Measurements from ENCODE around the gene NPTX1.

The NPTX1 gene

DNA sequence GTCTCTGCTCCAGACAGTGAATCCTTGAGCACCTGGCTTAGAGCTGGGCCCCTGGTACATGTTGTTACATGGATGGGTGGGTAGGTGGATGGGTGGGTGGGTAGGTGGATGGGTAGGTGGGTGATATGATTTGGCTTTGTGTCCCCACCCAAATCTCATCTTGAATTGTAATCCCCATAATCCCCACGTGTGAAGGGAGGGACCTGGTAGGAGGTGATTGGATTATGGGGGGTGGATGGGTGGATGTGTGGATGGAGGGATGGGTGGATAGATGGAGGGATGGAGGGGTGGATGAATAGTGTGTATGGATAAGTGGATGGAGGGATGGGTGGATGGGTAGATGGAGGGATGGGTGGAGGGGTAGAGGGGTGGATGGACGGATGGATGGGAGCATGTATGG is 26.6 kb upstream of the NPTX1 start:
- no peak overlapping the region for H3K4me3 ChIP-seq (ENCODE audit: insufficient read depth in 1 of 2, low read depth in 1 of 2, low read length in 2 of 2)
- H2BK5ac ChIP-seq (ENCODE audit: low read depth, low read length, poor library complexity, severe bottlenecking), result no peak overlapping the region
- H3K4ac ChIP-seq (ENCODE audit: low read depth in 1 of 2, low read length in 2 of 2), result no peak overlapping the region
- no peak overlapping the region for H3K23ac ChIP-seq (ENCODE audit: low read length in 2 of 2)
- DNase-seq, result no peak
- no peak overlapping the region for H3K18ac ChIP-seq (ENCODE audit: low read depth in 1 of 2, low read length in 2 of 2)
- H2BK12ac ChIP-seq (ENCODE audit: low read length in 2 of 2), result no peak overlapping the region
- H3K9me3 ChIP-seq (ENCODE audit: control insufficient read depth, low read length), result no peaks in the 10 kb centered on the region
- H2AFZ ChIP-seq (ENCODE audit: low read depth, low read length), result no peak overlapping the region
- H3K27me3 ChIP-seq (ENCODE audit: control insufficient read depth in 1 of 2, insufficient read depth in 1 of 2, low read length in 2 of 2), result peaks cover 6 to 17% of the 10 kb centered on the region in 2 experiments
- H3K79me1 ChIP-seq (replicated peaks; ENCODE audit: low read length, poor library complexity, severe bottlenecking), result no peaks in the 10 kb centered on the region
- H2BK15ac ChIP-seq (ENCODE audit: low read depth, poor library complexity, severe bottlenecking), result no peak overlapping the region
- no peak overlapping the region for H3K4me2 ChIP-seq (ENCODE audit: low read length, poor library complexity, severe bottlenecking)
- 59% methylated on average over 2 of the region's 2 CpGs for WGBS
- no peak overlapping the region for H3K14ac ChIP-seq (ENCODE audit: low read length in 2 of 2)
- H3K36me3 ChIP-seq (ENCODE audit: control insufficient read depth in 1 of 2, insufficient read depth in 2 of 2, low read depth in 1 of 2, low read length in 2 of 2), result no peaks in the 10 kb centered on the region
- no peak overlapping the region for H3K9ac ChIP-seq (ENCODE audit: low read length)
- H4K91ac ChIP-seq (ENCODE audit: low read length), result no peak overlapping the region
- H2BK120ac ChIP-seq (ENCODE audit: low read depth, low read length), result no peak overlapping the region
- H3K4me1 ChIP-seq (ENCODE audit: control insufficient read depth, insufficient read depth, low read depth, low read length), result peaks cover 13% of the 10 kb centered on the region
- H3K27ac ChIP-seq (ENCODE audit: low read length, poor library complexity, severe bottlenecking), result no peak overlapping the region
- H2AK5ac ChIP-seq (ENCODE audit: low read length, severe bottlenecking), result no peak overlapping the region
- H4K8ac ChIP-seq (ENCODE audit: low read length), result no peak overlapping the region

DNA sequence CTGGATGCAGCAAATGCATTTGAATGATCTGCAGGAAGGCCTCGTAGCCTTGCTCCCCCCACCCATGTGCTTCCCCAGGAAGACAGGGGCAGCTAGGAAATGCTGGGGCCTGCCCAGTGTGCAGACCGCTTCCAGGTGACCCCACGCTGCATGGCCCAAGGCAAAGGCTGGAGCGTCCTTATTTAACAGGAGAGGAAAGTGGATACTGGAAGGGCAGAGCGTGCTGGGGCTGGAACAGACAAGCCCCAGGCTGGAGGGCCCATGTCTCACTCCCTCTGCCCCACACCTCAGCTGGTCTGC is 26.1 kb upstream of the NPTX1 start:
- WGBS, result 77% methylated on average over 2 of the region's 5 CpGs
- H2AFZ ChIP-seq (ENCODE audit: low read depth, low read length), result no peak overlapping the region
- no peak overlapping the region for H2BK12ac ChIP-seq (ENCODE audit: low read length in 2 of 2)
- H3K4me3 ChIP-seq (ENCODE audit: insufficient read depth in 1 of 2, low read depth in 1 of 2, low read length in 2 of 2), result no peak overlapping the region
- no peak overlapping the region for H2BK5ac ChIP-seq (ENCODE audit: low read depth, low read length, poor library complexity, severe bottlenecking)
- H3K4me1 ChIP-seq (ENCODE audit: control insufficient read depth, insufficient read depth, low read depth, low read length), result peaks cover 15% of the 10 kb centered on the region
- H2AK5ac ChIP-seq (ENCODE audit: low read length, severe bottlenecking), result no peak overlapping the region
- no peaks in the 10 kb centered on the region for H3K9me3 ChIP-seq (ENCODE audit: control insufficient read depth, low read length)
- H3K23ac ChIP-seq (ENCODE audit: low read length in 2 of 2), result no peak overlapping the region
- no peak overlapping the region for H3K4ac ChIP-seq (ENCODE audit: low read depth in 1 of 2, low read length in 2 of 2)
- no peak overlapping the region for H3K27ac ChIP-seq (ENCODE audit: low read length, poor library complexity, severe bottlenecking)
- no peak overlapping the region for H2BK120ac ChIP-seq (ENCODE audit: low read depth, low read length)
- H4K8ac ChIP-seq (ENCODE audit: low read length), result no peak overlapping the region
- no peak overlapping the region for H3K9ac ChIP-seq (ENCODE audit: low read length)
- H3K36me3 ChIP-seq (ENCODE audit: control insufficient read depth in 1 of 2, insufficient read depth in 2 of 2, low read depth in 1 of 2, low read length in 2 of 2), result no peaks in the 10 kb centered on the region
- H3K27me3 ChIP-seq (ENCODE audit: control insufficient read depth in 1 of 2, insufficient read depth in 1 of 2, low read length in 2 of 2), result peaks cover 9 to 22% of the 10 kb centered on the region in 2 experiments
- no peak overlapping the region for H4K91ac ChIP-seq (ENCODE audit: low read length)
- no peak overlapping the region for H2BK15ac ChIP-seq (ENCODE audit: low read depth, poor library complexity, severe bottlenecking)
- DNase-seq, result no peak
- H3K14ac ChIP-seq (ENCODE audit: low read length in 2 of 2), result no peak overlapping the region
- no peak overlapping the region for H3K4me2 ChIP-seq (ENCODE audit: low read length, poor library complexity, severe bottlenecking)
- H3K18ac ChIP-seq (ENCODE audit: low read depth in 1 of 2, low read length in 2 of 2), result no peak overlapping the region
- no peaks in the 10 kb centered on the region for H3K79me1 ChIP-seq (replicated peaks; ENCODE audit: low read length, poor library complexity, severe bottlenecking)

DNA sequence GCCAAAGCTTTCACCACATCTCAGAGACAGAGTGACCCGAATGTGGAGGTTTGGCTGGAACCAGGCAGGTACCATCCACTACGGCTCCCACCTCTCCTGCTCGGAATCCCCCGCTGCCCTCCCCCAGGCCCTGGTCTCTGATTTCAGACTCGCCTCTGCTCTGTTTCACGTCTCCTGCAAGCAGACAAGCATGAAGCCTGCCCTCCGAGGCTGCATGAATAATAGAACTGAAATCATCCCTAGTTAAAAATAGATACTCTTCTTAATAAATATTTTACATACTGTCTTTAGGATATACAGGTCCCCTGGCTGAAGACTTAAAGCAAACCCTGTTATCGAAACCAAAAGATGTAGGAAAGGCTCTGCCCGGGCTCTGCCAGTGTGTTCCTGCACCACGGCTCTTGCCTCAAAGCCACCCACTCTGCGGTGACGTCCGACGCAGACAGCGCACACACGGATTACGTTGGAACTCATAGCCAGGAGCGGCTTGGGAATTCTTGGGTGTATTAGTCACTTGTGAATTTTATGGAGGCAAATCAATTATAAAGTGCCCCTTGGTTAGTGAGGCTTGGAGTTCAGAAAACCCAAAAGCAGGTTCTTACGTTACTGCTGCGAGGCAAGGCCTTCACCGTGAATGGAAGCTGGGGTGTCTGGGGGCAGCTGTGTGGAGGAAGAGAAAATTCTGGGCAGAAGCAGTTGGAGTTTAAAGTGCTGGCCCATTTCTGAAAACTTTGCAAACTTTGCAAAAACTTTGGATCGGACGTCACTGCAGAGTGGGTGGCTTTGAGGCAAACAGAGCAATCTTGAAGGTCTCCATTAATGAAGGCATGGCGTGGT is 25.6 kb upstream of the NPTX1 start:
- H3K27me3 ChIP-seq (ENCODE audit: control insufficient read depth in 1 of 2, insufficient read depth in 1 of 2, low read length in 2 of 2), result peaks cover 9 to 28% of the 10 kb centered on the region in 2 experiments
- no peak overlapping the region for H2BK15ac ChIP-seq (ENCODE audit: low read depth, poor library complexity, severe bottlenecking)
- H3K4me3 ChIP-seq (ENCODE audit: insufficient read depth in 1 of 2, low read depth in 1 of 2, low read length in 2 of 2), result no peak overlapping the region
- no peak overlapping the region for H4K8ac ChIP-seq (ENCODE audit: low read length)
- H3K9ac ChIP-seq (ENCODE audit: low read length), result no peak overlapping the region
- H3K4ac ChIP-seq (ENCODE audit: low read depth in 1 of 2, low read length in 2 of 2), result no peak overlapping the region
- no peak overlapping the region for H2AK5ac ChIP-seq (ENCODE audit: low read length, severe bottlenecking)
- no peak overlapping the region for H3K14ac ChIP-seq (ENCODE audit: low read length in 2 of 2)
- H2BK12ac ChIP-seq (ENCODE audit: low read length in 2 of 2), result no peak overlapping the region
- H3K27ac ChIP-seq (ENCODE audit: low read length, poor library complexity, severe bottlenecking), result no peak overlapping the region
- no peaks in the 10 kb centered on the region for H3K9me3 ChIP-seq (ENCODE audit: control insufficient read depth, low read length)
- H3K23ac ChIP-seq (ENCODE audit: low read length in 2 of 2), result no peak overlapping the region
- H3K4me1 ChIP-seq (ENCODE audit: control insufficient read depth, insufficient read depth, low read depth, low read length), result peaks cover 15% of the 10 kb centered on the region
- 88% methylated on average over 23 of the region's 24 CpGs for WGBS
- no peaks in the 10 kb centered on the region for H3K79me1 ChIP-seq (replicated peaks; ENCODE audit: low read length, poor library complexity, severe bottlenecking)
- DNase-seq, result no peak
- no peak overlapping the region for H2BK120ac ChIP-seq (ENCODE audit: low read depth, low read length)
- no peak overlapping the region for H4K91ac ChIP-seq (ENCODE audit: low read length)
- H3K18ac ChIP-seq (ENCODE audit: low read depth in 1 of 2, low read length in 2 of 2), result no peak overlapping the region
- H2AFZ ChIP-seq (ENCODE audit: low read depth, low read length), result no peak overlapping the region
- H3K4me2 ChIP-seq (ENCODE audit: low read length, poor library complexity, severe bottlenecking), result no peak overlapping the region
- H3K36me3 ChIP-seq (ENCODE audit: control insufficient read depth in 1 of 2, insufficient read depth in 2 of 2, low read depth in 1 of 2, low read length in 2 of 2), result no peaks in the 10 kb centered on the region
- no peak overlapping the region for H2BK5ac ChIP-seq (ENCODE audit: low read depth, low read length, poor library complexity, severe bottlenecking)

DNA sequence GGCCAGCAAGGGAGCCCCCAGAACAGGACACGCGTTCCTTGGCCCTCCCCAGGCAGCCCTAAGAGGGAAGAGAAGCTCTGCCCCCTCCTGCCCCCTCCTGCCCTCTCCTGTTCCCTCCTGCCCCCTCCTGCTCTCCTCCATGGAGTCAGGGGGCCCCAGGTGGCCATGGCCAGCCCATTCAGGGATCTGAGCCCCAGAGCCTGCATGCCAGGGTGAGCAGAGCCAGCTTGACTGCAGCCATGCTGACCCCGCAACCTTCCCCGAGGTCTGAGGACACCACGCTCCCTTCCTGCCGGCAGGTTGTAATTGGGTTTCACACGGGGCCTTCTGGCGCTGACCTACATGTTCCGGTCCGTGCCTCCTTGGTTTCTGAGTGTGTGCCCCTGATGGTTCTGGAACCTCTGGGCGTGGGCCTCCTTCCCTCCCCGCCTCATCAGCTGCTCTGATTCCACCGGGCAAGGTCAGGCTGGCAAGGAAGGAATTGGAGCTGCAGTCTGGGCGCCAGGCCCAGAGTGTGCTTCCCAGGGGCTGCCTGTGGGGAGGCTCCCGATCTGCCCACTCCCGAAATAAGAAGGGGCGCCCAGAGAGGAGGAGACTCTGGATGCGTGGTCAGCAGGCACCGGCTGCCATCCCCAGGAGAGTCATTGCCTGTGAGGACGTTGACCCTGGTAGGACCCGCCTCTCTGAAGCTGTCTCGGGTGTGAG is 23.7 kb upstream of the NPTX1 start:
- no peak overlapping the region for H2BK120ac ChIP-seq (ENCODE audit: low read depth, low read length)
- H4K8ac ChIP-seq (ENCODE audit: low read length), result no peak overlapping the region
- no peak overlapping the region for H3K14ac ChIP-seq (ENCODE audit: low read length in 2 of 2)
- H3K9ac ChIP-seq (ENCODE audit: low read length), result no peak overlapping the region
- no peaks in the 10 kb centered on the region for H3K79me1 ChIP-seq (replicated peaks; ENCODE audit: low read length, poor library complexity, severe bottlenecking)
- DNase-seq, result no peak
- no peak overlapping the region for H2BK15ac ChIP-seq (ENCODE audit: low read depth, poor library complexity, severe bottlenecking)
- H3K4me3 ChIP-seq (ENCODE audit: insufficient read depth in 1 of 2, low read depth in 1 of 2, low read length in 2 of 2), result no peak overlapping the region
- H3K27ac ChIP-seq (ENCODE audit: low read length, poor library complexity, severe bottlenecking), result no peak overlapping the region
- no peak overlapping the region for H2BK12ac ChIP-seq (ENCODE audit: low read length in 2 of 2)
- no peaks in the 10 kb centered on the region for H3K9me3 ChIP-seq (ENCODE audit: control insufficient read depth, low read length)
- peaks cover 15% of the 10 kb centered on the region for H3K4me1 ChIP-seq (ENCODE audit: control insufficient read depth, insufficient read depth, low read depth, low read length)
- WGBS, result 87% methylated on average over 20 of the region's 22 CpGs
- no peaks in the 10 kb centered on the region for H3K36me3 ChIP-seq (ENCODE audit: control insufficient read depth in 1 of 2, insufficient read depth in 2 of 2, low read depth in 1 of 2, low read length in 2 of 2)
- no peak overlapping the region for H3K18ac ChIP-seq (ENCODE audit: low read depth in 1 of 2, low read length in 2 of 2)
- H3K4me2 ChIP-seq (ENCODE audit: low read length, poor library complexity, severe bottlenecking), result no peak overlapping the region
- no peak overlapping the region for H3K4ac ChIP-seq (ENCODE audit: low read depth in 1 of 2, low read length in 2 of 2)
- no peak overlapping the region for H2BK5ac ChIP-seq (ENCODE audit: low read depth, low read length, poor library complexity, severe bottlenecking)
- no peak overlapping the region for H2AFZ ChIP-seq (ENCODE audit: low read depth, low read length)
- H3K23ac ChIP-seq (ENCODE audit: low read length in 2 of 2), result no peak overlapping the region
- H3K27me3 ChIP-seq (ENCODE audit: control insufficient read depth in 1 of 2, insufficient read depth in 1 of 2, low read length in 2 of 2), result peaks cover 9 to 40% of the 10 kb centered on the region in 2 experiments
- H4K91ac ChIP-seq (ENCODE audit: low read length), result no peak overlapping the region
- H2AK5ac ChIP-seq (ENCODE audit: low read length, severe bottlenecking), result no peak overlapping the region

Measured in mesenchymal stem cell (in vitro differentiated cells and primary cell).